ENCODE results near the gene MRPS18C. TPM values are rescaled to one million over a fixed set of nuclear protein-coding genes. Genes with fewer than 3 reads are reported as not detected.
A peak's percentile ranks its signal among the peaks of the same experiment; 100 is the strongest.

MRPS18C gene
- total and polyA plus RNA-seq, 9 of the 15 experiments (the other 6 are each of a cell fraction or from before 2014, with no cell fraction given): 54.3 to 390 (median 138) TPM

GRCh38 chr4:83484500-83485461, 28.9 kb downstream of the MRPS18C start, which contains the start of gene ABRAXAS1 (continued):
- TF ChIP-seq SIX5 (IDR thresholded peaks at IDR 0.05; ENCODE audit: borderline replicate concordance in 1 of 2, insufficient read depth in 1 of 2, low read depth in 1 of 2, low read length in 2 of 2) (no peak), ZC3H11A (IDR thresholded peaks at IDR 0.05; ENCODE audit: low read depth, low read length) (no peak), OTX1 (CRISPR knock-in tag; IDR thresholded peaks at IDR 0.05) (peak; percentile 49; the same call in 1 of the 2 replicates), CEBPZ (IDR thresholded peaks at IDR 0.05; ENCODE audit: borderline replicate concordance, low read depth, low read length) (no peak), NR0B1 (IDR thresholded peaks at IDR 0.05; ENCODE audit: partially characterized antibody) (no peak), PPARD (CRISPR knock-in tag; IDR thresholded peaks at IDR 0.05) (no peak), MIER1 (IDR thresholded peaks at IDR 0.05; ENCODE audit: low read depth) (0 out of 2 replicates have a peak, but pooled peaks have one; percentile 51), SAP30 (IDR thresholded peaks at IDR 0.05; ENCODE audit: borderline replicate concordance, insufficient read depth, low read depth, low read length, poor library complexity, severe bottlenecking) (peak; percentile 63), NBN (IDR thresholded peaks at IDR 0.05; ENCODE audit: low read depth) (peak; percentile 80), ELK3 (CRISPR knock-in tag; IDR thresholded peaks at IDR 0.05) (no peak), ZNF655 (CRISPR knock-in tag; IDR thresholded peaks at IDR 0.05) (no peak), EWSR1 (IDR thresholded peaks at IDR 0.05; ENCODE audit: borderline replicate concordance, low read depth, partially characterized antibody) (no peak), ZNF668 (CRISPR knock-in tag; IDR thresholded peaks at IDR 0.05) (no peak), EGR1 (conservative IDR thresholded peaks at IDR 0.05) (peak; percentile 47), PTTG1 (tag; IDR thresholded peaks at IDR 0.05; ENCODE audit: low read depth) (no peak), FOSL1 (tag; conservative IDR thresholded peaks at IDR 0.05) (peak; percentile 30; the same call in 1 of the 2 replicates), PML (IDR thresholded peaks at IDR 0.05; ENCODE audit: low read length) (peak; percentile 56; the same call in 1 of the 2 replicates), GATAD2A (IDR thresholded peaks at IDR 0.05) (no peak), SMAD2 (IDR thresholded peaks at IDR 0.05; ENCODE audit: low read depth, low read length) (no peak), HDAC2 (IDR thresholded peaks at IDR 0.05) (peak; percentile 79; the same call in 1 of the 2 replicates), SP1 (CRISPR knock-in tag; IDR thresholded peaks at IDR 0.05) (peak; percentile 74)
